IMR-90 (cell line): ENCODE data around the gene MRPL10. TPM values are rescaled to one million over a fixed set of nuclear protein-coding genes. Genes with fewer than 3 reads are reported as not detected.

ENCODE experiments used
- ATAC-seq: fragments of 200-7000 bp; cut with Tn5 transposase; 2 replicates; pipeline ENCODE4 v1.9.1; 2020; ENCODE audit warnings: low read depth, mild to moderate bottlenecking, moderate library complexity
- BruUV-seq: library from RNA; stranded (reverse); fragments of 400-500 nt; replicated peaks from 2 replicates; lab custom pipeline; 2021; lab: Mats Ljungman, UMichigan
- CTCF ChIA-PET: fragments of 300-600 bp; formaldehyde crosslinking; extraction: SDS; loops from one replicate; lab custom pipeline; 2021; ENCODE audit warnings: antibody characterized with exemption; lab: Yijun Ruan, JAX
- POLR2A ChIA-PET: fragments of 300-600 bp; sonication (Branson Sonifier 250); formaldehyde crosslinking; loops from one replicate; lab custom pipeline; 2022; ENCODE audit warnings: antibody characterized with exemption; ENCODE audit not compliant: unreplicated experiment; lab: Charles Lee
- DNase-seq: peaks from one replicate; pipeline ENCODE4 v3.0.0; 2013
- H2AFZ ChIP-seq: replicated peaks from 2 replicates; pipeline ENCODE3; 2013; ENCODE audit warnings: low read length, mild to moderate bottlenecking; ENCODE audit not compliant: poor library complexity
- H2AK5ac ChIP-seq: 2 replicates; pipeline ENCODE4 v1.6.1; 2013; ENCODE audit warnings: low read depth, low read length, inconsistent platforms
- H2AK9ac ChIP-seq: replicated peaks from 2 replicates; pipeline ENCODE3; 2013; ENCODE audit warnings: mild to moderate bottlenecking, low read depth, low read length, moderate library complexity; ENCODE audit not compliant: poor library complexity
- H2BK120ac ChIP-seq: 2 replicates; pipeline ENCODE4 v1.6.1; 2013; ENCODE audit warnings: low read depth, low read length, inconsistent platforms
- H2BK15ac ChIP-seq: 3 replicates; pipeline ENCODE4 v1.6.1; 2013; ENCODE audit warnings: low read depth, low read length, inconsistent platforms
- H2BK20ac ChIP-seq: 2 replicates; pipeline ENCODE4 v1.6.1; 2013; ENCODE audit warnings: low read depth, mild to moderate bottlenecking, inconsistent platforms, low read length, moderate library complexity
- H2BK5ac ChIP-seq: 2 replicates; pipeline ENCODE4 v1.6.1; 2013; ENCODE audit warnings: mild to moderate bottlenecking, low read depth, low read length, inconsistent platforms; ENCODE audit not compliant: poor library complexity, severe bottlenecking
- H3K14ac ChIP-seq: replicated peaks from 2 replicates; pipeline ENCODE4 v1.6.1; 2013; ENCODE audit warnings: low read depth, low read length, inconsistent platforms
- H3K18ac ChIP-seq: 2 replicates; pipeline ENCODE4 v1.6.1; 2013; ENCODE audit warnings: low read depth, low read length, control low read depth
- H3K23ac ChIP-seq: 2 replicates; pipeline ENCODE4 v1.6.1; 2013; ENCODE audit warnings: low read depth, low read length, inconsistent platforms
- H3K27ac ChIP-seq: 2 replicates; pipeline ENCODE4 v1.5.1; 2013; ENCODE audit warnings: mild to moderate bottlenecking, control low read depth, low read length; ENCODE audit not compliant: insufficient read depth
- H3K27me3 ChIP-seq: 2 replicates; pipeline ENCODE4 v1.6.1; 2013; ENCODE audit warnings: low read length; ENCODE audit not compliant: control insufficient read depth, insufficient read depth
- H3K36me3 ChIP-seq: 2 replicates; pipeline ENCODE4 v1.6.1; 2013; ENCODE audit warnings: low read length, mixed read lengths; ENCODE audit not compliant: control insufficient read depth, insufficient read depth
- H3K4ac ChIP-seq: 2 replicates; pipeline ENCODE4 v1.6.1; 2013; ENCODE audit warnings: low read depth, low read length, inconsistent platforms
- H3K4me1 ChIP-seq: 2 replicates; pipeline ENCODE4 v1.6.1; 2013; ENCODE audit warnings: low read length, mixed read lengths; ENCODE audit not compliant: control insufficient read depth, insufficient read depth
- H3K4me2 ChIP-seq: 2 replicates; pipeline ENCODE4 v1.6.1; 2013; ENCODE audit warnings: low read depth, mild to moderate bottlenecking, control low read depth, low read length, moderate library complexity
- H3K4me3 ChIP-seq: 2 replicates; pipeline ENCODE4 v1.5.1; 2013; ENCODE audit warnings: low read depth, mild to moderate bottlenecking, control low read depth, low read length, moderate library complexity; ENCODE audit not compliant: insufficient read depth
- H3K56ac ChIP-seq: 2 replicates; pipeline ENCODE4 v1.6.1; 2013; ENCODE audit warnings: low read length, inconsistent platforms; ENCODE audit not compliant: insufficient read depth; ENCODE audit errors: extremely low read depth
- H3K79me1 ChIP-seq, 2 experiments: 2 replicates each; pipeline ENCODE4 v1.6.1; 2013; ENCODE audit warnings: low read length in 2 of 2, inconsistent platforms in 1 of 2, low read depth in 1 of 2
- H3K9ac ChIP-seq: 2 replicates; pipeline ENCODE4 v1.6.1; 2013; ENCODE audit warnings: low read depth, low read length, control low read depth
- H3K9me1 ChIP-seq: 2 replicates; pipeline ENCODE4 v1.6.1; 2013; ENCODE audit warnings: low read length, inconsistent platforms; ENCODE audit not compliant: insufficient read depth
- H3K9me3 ChIP-seq: 2 replicates; pipeline ENCODE4 v1.6.1; 2013; ENCODE audit warnings: low read length; ENCODE audit not compliant: control insufficient read depth, insufficient read depth
- H4K20me1 ChIP-seq: 2 replicates; pipeline ENCODE4 v1.6.1; 2013; ENCODE audit warnings: low read length, inconsistent platforms; ENCODE audit not compliant: insufficient read depth
- H4K5ac ChIP-seq: 2 replicates; pipeline ENCODE4 v1.6.1; 2013; ENCODE audit warnings: mild to moderate bottlenecking, low read depth, low read length, control low read depth
- H4K8ac ChIP-seq, 2 experiments: 2 replicates each; pipeline ENCODE4 v1.6.1; 2013; ENCODE audit warnings: low read depth in 2 of 2, low read length in 2 of 2, control low read depth in 1 of 2, inconsistent platforms in 1 of 2
- H4K91ac ChIP-seq: 2 replicates; pipeline ENCODE4 v1.6.1; 2013; ENCODE audit warnings: low read depth, low read length, inconsistent platforms; ENCODE audit not compliant: insufficient read depth
- BHLHE40 ChIP-seq: fragments of 150-350 bp; IDR thresholded peaks from 2 replicates; pipeline ENCODE4 v1.6.1; 2016; ENCODE audit warnings: mild to moderate bottlenecking, low read depth, low read length
- CHD1 ChIP-seq: IDR thresholded peaks from 2 replicates; pipeline ENCODE4 v1.6.1; 2012; ENCODE audit warnings: low read depth, low read length, improper control_type of control experiment
- CTCF ChIP-seq: conservative IDR thresholded peaks from 2 replicates; pipeline ENCODE4 v1.5.1; 2012; ENCODE audit warnings: mild to moderate bottlenecking, low read depth, low read length, improper control_type of control experiment
- MAFK ChIP-seq: IDR thresholded peaks from 2 replicates; pipeline ENCODE4 v1.6.1; 2012; ENCODE audit warnings: low read depth, low read length, improper control_type of control experiment
- MAZ ChIP-seq: IDR thresholded peaks from 2 replicates; pipeline ENCODE4 v1.6.1; 2012; ENCODE audit warnings: low read depth, mild to moderate bottlenecking, low read length, improper control_type of control experiment, moderate library complexity, borderline replicate concordance
- MXI1 ChIP-seq: IDR thresholded peaks from 2 replicates; pipeline ENCODE4 v1.6.1; 2012; ENCODE audit warnings: low read depth, mild to moderate bottlenecking, low read length, moderate library complexity, borderline replicate concordance
- NFE2L2 ChIP-seq: fragments of 150-350 bp; IDR thresholded peaks from 2 replicates; pipeline ENCODE4 v1.6.1; 2016; ENCODE audit warnings: low read depth, mild to moderate bottlenecking, low read length
- POLR2A ChIP-seq: IDR thresholded peaks from 2 replicates; pipeline ENCODE4 v1.6.1; 2012; ENCODE audit warnings: mild to moderate bottlenecking, low read depth, low read length
- RAD21 ChIP-seq: IDR thresholded peaks from 2 replicates; pipeline ENCODE4 v1.6.1; 2012; ENCODE audit warnings: low read length, improper control_type of control experiment
- RCOR1 ChIP-seq: IDR thresholded peaks from 2 replicates; pipeline ENCODE4 v1.6.1; 2012; ENCODE audit warnings: mild to moderate bottlenecking, low read length, improper control_type of control experiment; ENCODE audit not compliant: insufficient replicate concordance
- RFX5 ChIP-seq: IDR thresholded peaks from 2 replicates; pipeline ENCODE4 v1.8.0; 2012; ENCODE audit warnings: low read depth, mild to moderate bottlenecking, low read length, moderate library complexity
- SMC3 ChIP-seq: fragments of 150-350 bp; IDR thresholded peaks from 2 replicates; pipeline ENCODE4 v1.6.1; 2016; ENCODE audit warnings: low read depth, mild to moderate bottlenecking, antibody characterized with exemption, low read length, moderate library complexity
- USF2 ChIP-seq: fragments of 150-350 bp; IDR thresholded peaks from 2 replicates; pipeline ENCODE4 v1.6.1; 2017; ENCODE audit warnings: mild to moderate bottlenecking, antibody characterized with exemption, low read length, low read depth
- WGBS, 2 experiments: methylation state at CpG; one replicate each; pipeline versions ENCODE4 v1.1.5 to v1.1.7; 2013; ENCODE audit warnings: missing lambda C conversion rate in 2 of 2; ENCODE audit not compliant: insufficient read length in 1 of 2; ENCODE audit errors: extremely low coverage in 2 of 2; 5-methylcytosine and 5-hydroxymethylcytosine counted together
- dilution Hi-C: fragments of 300-500 bp; cut with HindIII; formaldehyde crosslinking; loops from one replicate; pipeline ENCODE4 v1.14.3; 2018; ENCODE audit warnings: low sequenced_read_pairs; ENCODE audit not compliant: unreplicated experiment
- in situ Hi-C: fragments of 300-500 bp; cut with MboI; formaldehyde crosslinking; loops from 3 replicates; pipeline ENCODE4 v1.14.3; 2019; ENCODE audit warnings: low sequenced_read_pairs, inconsistent platforms, mixed read lengths
- intact Hi-C: fragments of 100-400 bp; cut with micrococcal nuclease; formaldehyde crosslinking; loops from 2 replicates; pipeline ENCODE4 v1.10.0; 2022
- polyA plus RNA-seq, 3 experiments: library from polyadenylated mRNA; depleted of rRNA; stranded (reverse); fragments of >200 nt; gene quantifications; 2 replicates each; pipeline ENCODE4 v1.2.3, GENCODE V29; 2012; ENCODE audit warnings: low replicate concordance in 1 of 3
- total RNA-seq: library from RNA; depleted of rRNA; stranded (reverse); fragments of >200 nt; gene quantifications from 2 replicates; pipeline ENCODE4 v1.2.3, GENCODE V29; 2012

MRPL10 gene
- total and polyA plus RNA-seq, 2 of the 4 experiments (the other 2 are of a cell fraction), result 32.3 to 61.8 TPM

GRCh38 chr17:47847341-47848197 is 16.2 kb upstream of the MRPL10 start (continued):
- no peak for TF ChIP-seq CHD1

GRCh38 chr17:47846716-47847340 is 15.5 kb upstream of the MRPL10 start:
- no peak overlapping the region for H3K27ac ChIP-seq
- H3K4me3 ChIP-seq, result no peak overlapping the region
- H2AK9ac ChIP-seq, result peak overlapping the region; percentile 73
- no peaks in the 10 kb centered on the region for H3K79me1 ChIP-seq
- in situ Hi-C loops, result no loop called here
- H3K9me1 ChIP-seq, result no peaks in the 10 kb centered on the region
- H3K4me1 ChIP-seq, result no peaks in the 10 kb centered on the region
- no peak overlapping the region for H3K18ac ChIP-seq
- no peak overlapping the region for H3K4me2 ChIP-seq
- ChIA-PET POLR2A (no interaction called here), CTCF (interaction anchor here (0.7 to 1.2 kb wide), 3 partner anchors 38 to 44 kb away, joined by 3 read pairs; no protein-coding TSS in a partner anchor)
- H2AFZ ChIP-seq, result peak overlapping the region; percentile 46
- H3K23ac ChIP-seq, result no peak overlapping the region
- H4K20me1 ChIP-seq, result no peaks in the 10 kb centered on the region
- H2BK20ac ChIP-seq, result no peak overlapping the region
- WGBS, 2 experiments, result 4% methylated on average over 5 of the region's 31 CpGs; no CpG with 5 or more reads in 1 of the 2 experiments
- no peak overlapping the region for H2BK15ac ChIP-seq
- DNase-seq, result no peak
- H3K9me3 ChIP-seq, result no peaks in the 10 kb centered on the region
- H4K8ac ChIP-seq, result no peak overlapping the region
- dilution Hi-C loops, result no loop called here
- no peak overlapping the region for H4K5ac ChIP-seq
- no peak overlapping the region for H3K56ac ChIP-seq
- no peak overlapping the region for H2BK5ac ChIP-seq
- peaks cover 60% of the 10 kb centered on the region for H3K27me3 ChIP-seq
- ATAC-seq, result no peak
- no peak overlapping the region for H3K14ac ChIP-seq
- no peaks in the 10 kb centered on the region for H3K36me3 ChIP-seq
- no peak overlapping the region for H3K4ac ChIP-seq
- H2AK5ac ChIP-seq, result no peak overlapping the region
- H2BK120ac ChIP-seq, result no peak overlapping the region
- intact Hi-C loops, result no loop called here
- H3K9ac ChIP-seq, result no peak overlapping the region
- no peak overlapping the region for H4K91ac ChIP-seq
- BruUV-seq, result no TSS peak
- TF ChIP-seq RAD21 (no peak), NFE2L2 (no peak), POLR2A (no peak), MAFK (no peak), MAZ (no peak), BHLHE40 (no peak), USF2 (no peak), CHD1 (no peak), MXI1 (no peak), SMC3 (no peak), RCOR1 (no peak), RFX5 (no peak), CTCF (no peak)
